CD4-positive, alpha-beta T cell (primary cell): Measurements from ENCODE around the gene CDC14B. TPM values are rescaled to one million over a fixed set of nuclear protein-coding genes. Genes with fewer than 3 reads are reported as not detected.
A peak's percentile ranks its signal among the peaks of the same experiment; 100 is the strongest.

Source experiments
- ATAC-seq: fragments of 200-7000 bp; cut with Tn5 transposase; one replicate; pipeline ENCODE4 v1.10.0; 2022; ENCODE audit warnings: mild to moderate bottlenecking; ENCODE audit not compliant: poor library complexity
- CTCF ChIA-PET: fragments of 350-600 bp; sonication (Branson Sonifier 250); formaldehyde crosslinking; loops from one replicate; lab custom pipeline; 2021; ENCODE audit warnings: antibody characterized with exemption, inconsistent platforms; lab: Charles Lee
- POLR2A ChIA-PET: fragments of 350-600 bp; sonication (Branson Sonifier 250); formaldehyde crosslinking; loops from one replicate; lab custom pipeline; 2021; ENCODE audit warnings: antibody characterized with exemption, inconsistent platforms; lab: Charles Lee
- DNase-seq, 14 experiments: peaks; one replicate each; pipeline ENCODE4 v3.0.0-alpha.2; 2013 to 2020; ENCODE audit warnings: mixed read lengths in 2 of 14
- H3K27ac ChIP-seq, 2 donors: one replicate each; pipeline versions ENCODE4 v1.5.1 to v1.7.0; 2013; ENCODE audit warnings: low read length in 2 of 2, low read depth in 1 of 2, mild to moderate bottlenecking in 1 of 2
- H3K27me3 ChIP-seq, 2 experiments: 1 replicate in 1 of 2; 2 replicates in 1 of 2; pipeline versions ENCODE4 v1.6.1 to v1.7.0; 2013; ENCODE audit warnings: low read length in 2 of 2, control low read depth in 1 of 2, mild to moderate bottlenecking in 1 of 2, moderate library complexity in 1 of 2; ENCODE audit not compliant: insufficient read depth in 2 of 2, control insufficient read depth in 1 of 2
- H3K36me3 ChIP-seq: one replicate; pipeline ENCODE4 v1.6.1; 2013; ENCODE audit warnings: low read length, control low read depth; ENCODE audit not compliant: insufficient read depth
- H3K4me1 ChIP-seq: one replicate; pipeline ENCODE4 v1.6.1; 2013; ENCODE audit warnings: low read length, control low read depth; ENCODE audit not compliant: insufficient read depth
- H3K4me3 ChIP-seq: one replicate; pipeline ENCODE4 v1.5.1; 2013; ENCODE audit warnings: mild to moderate bottlenecking, low read length, moderate library complexity
- H3K9me3 ChIP-seq, 2 experiments: 1 replicate in 1 of 2; 2 replicates in 1 of 2; pipeline versions ENCODE4 v1.6.1 to v1.7.0; 2013; ENCODE audit warnings: low read length in 2 of 2, mild to moderate bottlenecking in 2 of 2, control low read depth in 1 of 2, moderate library complexity in 1 of 2; ENCODE audit not compliant: control insufficient read depth in 1 of 2, insufficient read depth in 1 of 2
- H3K27ac Mint-ChIP-seq: one replicate; pipeline ENCODE4 v1.8.0; 2020; ENCODE audit warnings: mixed read lengths
- H3K27me3 Mint-ChIP-seq: one replicate; pipeline ENCODE4 v1.8.0; 2021; ENCODE audit warnings: mixed read lengths
- H3K36me3 Mint-ChIP-seq: one replicate; pipeline ENCODE4 v1.8.0; 2021; ENCODE audit warnings: low read depth, mixed read lengths
- H3K4me1 Mint-ChIP-seq: one replicate; pipeline ENCODE4 v1.8.0; 2021; ENCODE audit warnings: low read depth, mixed read lengths
- H3K4me3 Mint-ChIP-seq: one replicate; pipeline ENCODE4 v1.8.0; 2020; ENCODE audit warnings: mild to moderate bottlenecking, mixed read lengths
- H3K9me3 Mint-ChIP-seq: one replicate; pipeline ENCODE4 v1.8.0; 2020; ENCODE audit warnings: mixed read lengths
- CTCF ChIP-seq: fragments of 200-600 bp; IDR thresholded peaks from one replicate; pipeline ENCODE4 v1.8.0; 2022; ENCODE audit warnings: antibody characterized with exemption, mild to moderate bottlenecking
- intact Hi-C, 2 experiments: fragments of 100-400 bp; cut with DNase I in 1 of 2; cut with micrococcal nuclease in 1 of 2; formaldehyde crosslinking; loops; one replicate each; pipeline versions ENCODE4 v1.15.1 to v1.9.0; 2023 to 2025; cut with DNase I, micrococcal nuclease
- total RNA-seq, 174 experiments: library from RNA in 2 of 174; stranded (reverse) in 2 of 174; gene quantifications; one replicate each; pipeline ENCODE4 v1.2.3 and lab custom pipeline; 2021 to 2026

Gene CDC14B
- total RNA-seq, 2 experiments from 2014 or later, result 3.5 TPM

- H3K4me1 Mint-ChIP-seq, result no peaks in the 10 kb centered on the region
- DNase-seq (no peak), ATAC-seq (no peak)
- POLR2A ChIA-PET, result no interaction called here
- no peaks in the 10 kb centered on the region for H3K9me3 Mint-ChIP-seq
- no peaks in the 10 kb centered on the region for H3K36me3 ChIP-seq
- intact Hi-C loops, result no loop called here
- H3K9me3 ChIP-seq, result no peaks in the 10 kb centered on the region
- no peak overlapping the region for H3K27ac Mint-ChIP-seq
- no peaks in the 10 kb centered on the region for H3K36me3 Mint-ChIP-seq
- H3K27ac ChIP-seq, result no peak overlapping the region
- no peak overlapping the region for H3K4me3 Mint-ChIP-seq
- CTCF ChIA-PET, result no interaction called here
- no peaks in the 10 kb centered on the region for H3K27me3 ChIP-seq
- H3K4me3 ChIP-seq, result no peak overlapping the region
- no peaks in the 10 kb centered on the region for H3K4me1 ChIP-seq
- TF ChIP-seq CTCF, result no peak
- peaks cover 21% of the 10 kb centered on the region for H3K27me3 Mint-ChIP-seq
Observed at GRCh38 chr9:96661711-96662110, 42.1 kb upstream of the CDC14B start.

GRCh38 chr9:96660692-96661248 lies 41.1 kb upstream of the CDC14B start:
- H3K4me1 Mint-ChIP-seq, result peaks cover 5% of the 10 kb centered on the region
- no peak overlapping the region for H3K27ac Mint-ChIP-seq
- Histone ChIP-seq H3K4me3 (no peak overlapping the region), H3K36me3 (no peaks in the 10 kb centered on the region), H3K27ac (no peak overlapping the region), H3K4me1 (peaks cover 4% of the 10 kb centered on the region), H3K27me3 (no peaks in the 10 kb centered on the region), H3K9me3 (no peaks in the 10 kb centered on the region)
- no peaks in the 10 kb centered on the region for H3K36me3 Mint-ChIP-seq
- ChIA-PET CTCF (no interaction called here), POLR2A (no interaction called here)
- H3K4me3 Mint-ChIP-seq, result no peak overlapping the region
- intact Hi-C loops, result no loop called here
- no peak for ATAC-seq
- DNase-seq, result no peak
- H3K27me3 Mint-ChIP-seq, result peaks cover 17% of the 10 kb centered on the region
- no peaks in the 10 kb centered on the region for H3K9me3 Mint-ChIP-seq
- no peak for TF ChIP-seq CTCF

DNA sequence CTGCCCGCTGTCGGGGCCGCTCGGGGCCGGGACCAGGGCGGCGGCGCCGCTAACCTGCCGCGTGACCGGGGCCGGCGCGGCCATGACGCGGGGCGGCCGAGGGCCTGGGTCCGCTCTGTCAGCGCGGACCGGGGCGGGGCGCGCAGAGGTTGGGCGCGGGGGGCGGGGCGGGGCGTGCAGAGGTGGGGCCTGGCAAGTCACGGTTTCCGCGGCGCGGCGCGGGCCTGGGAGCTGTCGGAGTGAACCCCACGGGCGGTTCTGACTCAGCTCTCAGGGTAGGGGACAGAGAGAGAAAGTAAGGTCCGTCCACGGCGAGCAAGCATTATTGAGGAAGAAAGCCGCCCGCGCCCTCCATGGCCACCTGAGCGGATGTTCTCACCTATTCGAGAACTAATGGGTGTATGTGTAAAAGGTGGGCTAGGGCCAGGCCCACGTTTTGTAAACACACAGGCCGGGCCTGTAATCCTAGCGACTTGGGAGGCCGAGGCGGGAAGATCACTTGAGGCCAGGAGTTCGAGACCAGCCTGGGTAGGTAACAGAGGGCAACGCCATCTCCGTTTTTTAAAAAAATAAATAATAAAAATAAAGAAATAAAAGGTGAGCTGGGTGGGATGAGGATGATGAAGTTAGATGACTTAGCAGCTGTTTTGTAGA lies 35.7 kb upstream of the CDC14B start, which contains the start of gene PRXL2C:
PRXL2C (minus strand) TSS at position 120 of the 654 bp plus-strand sequence; CDS start at position 84, 36 bp downstream.
- DNase-seq (peak; percentile 67 to 90 (median 80)), ATAC-seq (peak; percentile 56)
- POLR2A ChIA-PET, result interaction anchor here (0.6 to 3.1 kb wide), 5 partner anchors 10 to 1695 kb away, joined by 3 to 12 read pairs (median 3); partner anchors contain the start of gene HABP4
- peaks cover 11% of the 10 kb centered on the region for H3K36me3 ChIP-seq
- peak within 1 kb of the TSS; percentile 71 for H3K4me3 ChIP-seq
- H3K27me3 ChIP-seq, result no peaks in the 10 kb centered on the region
- peak within 1 kb of the TSS; percentile 93 for H3K27ac Mint-ChIP-seq
- H3K36me3 Mint-ChIP-seq, result peaks cover 24% of the 10 kb centered on the region
- peak within 1 kb of the TSS; percentile 52 to 84 for H3K27ac ChIP-seq
- no peak for TF ChIP-seq CTCF
- intact Hi-C loops, result loop anchor here in 1 of 2 experiments (2.0 to 5.0 kb wide), 3 partner anchors 122 to 239 kb away; partner anchors contain the start of genes HABP4 and ZNF510
- H3K4me1 ChIP-seq, result peaks cover 20% of the 10 kb centered on the region
- H3K4me3 Mint-ChIP-seq, result peak within 1 kb of the TSS; percentile 94
- H3K4me1 Mint-ChIP-seq, result peaks cover 32% of the 10 kb centered on the region
- H3K27me3 Mint-ChIP-seq, result no peaks in the 10 kb centered on the region
- no peaks in the 10 kb centered on the region for H3K9me3 ChIP-seq
- H3K9me3 Mint-ChIP-seq, result no peaks in the 10 kb centered on the region
- CTCF ChIA-PET, result interaction anchor here (0.9 to 2.0 kb wide), 4 partner anchors 12 to 328 kb away, joined by 3 to 6 read pairs (median 4); partner anchors contain the start of gene HABP4
